ENCODE results near the gene CAMLG. TPM values are rescaled to one million over a fixed set of nuclear protein-coding genes. Genes with fewer than 3 reads are reported as not detected.

Gene CAMLG
- total and polyA plus RNA-seq, 5 donors from 2014 or later, result 32.3 to 43.7 (median 43.1) TPM

DNA sequence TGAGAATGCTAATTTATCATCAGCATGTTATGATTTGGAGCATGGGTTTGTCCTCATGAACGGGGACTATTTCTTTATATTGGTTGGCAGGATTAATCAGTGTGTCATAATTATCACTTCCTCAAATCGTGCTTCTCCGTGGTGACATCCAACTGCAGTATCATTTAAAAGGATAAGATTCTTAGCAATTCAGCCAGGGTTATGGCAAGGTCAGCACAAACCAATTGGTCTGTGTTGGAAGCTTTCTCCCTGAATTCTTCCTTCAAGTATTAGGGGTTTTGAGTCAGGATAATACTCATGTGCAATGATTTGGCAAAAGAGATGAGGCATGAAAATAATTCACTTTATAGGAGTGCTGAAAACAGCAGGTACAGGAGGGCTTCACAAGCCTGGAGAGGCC is 5.5 kb upstream of the CAMLG start:
- no peak overlapping the region for H3K4me3 ChIP-seq (ENCODE audit: low read depth, low read length)
- no peaks in the 10 kb centered on the region for H3K4me1 Mint-ChIP-seq
- H3K27ac Mint-ChIP-seq, result no peak overlapping the region
- H3K27me3 ChIP-seq (ENCODE audit: control insufficient read depth, insufficient read depth, low read length), result no peaks in the 10 kb centered on the region
- DNase-seq, result no peak
- no peak for ATAC-seq (ENCODE audit: low read depth in 2 of 2)
- no peaks in the 10 kb centered on the region for H3K9me3 Mint-ChIP-seq
- no peaks in the 10 kb centered on the region for H3K36me3 Mint-ChIP-seq
- H3K4me1 ChIP-seq (ENCODE audit: control insufficient read depth, insufficient read depth, low read length, poor library complexity, severe bottlenecking), result no peaks in the 10 kb centered on the region
- H3K27me3 Mint-ChIP-seq, result no peaks in the 10 kb centered on the region
- H3K27ac ChIP-seq (ENCODE audit: insufficient read depth, low read length, poor library complexity, severe bottlenecking), result no peak overlapping the region
- H3K4me3 Mint-ChIP-seq, result no peak overlapping the region
- no peaks in the 10 kb centered on the region for H3K9me3 ChIP-seq (ENCODE audit: control insufficient read depth in 2 of 2, low read length in 2 of 2)
- no peaks in the 10 kb centered on the region for H3K36me3 ChIP-seq (ENCODE audit: control insufficient read depth, insufficient read depth, low read length)

- no peaks in the 10 kb centered on the region for H3K36me3 ChIP-seq (ENCODE audit: control insufficient read depth, insufficient read depth, low read length)
- no peak overlapping the region for H3K27ac Mint-ChIP-seq
- H3K4me1 Mint-ChIP-seq, result peaks cover 8 to 21% (median 15%) of the 10 kb centered on the region in 4 donors
- H3K4me1 ChIP-seq (ENCODE audit: control insufficient read depth, insufficient read depth, low read length, poor library complexity, severe bottlenecking), result peaks cover 16% of the 10 kb centered on the region
- H3K9me3 ChIP-seq (ENCODE audit: control insufficient read depth in 2 of 2, low read length in 2 of 2), result no peaks in the 10 kb centered on the region
- no peaks in the 10 kb centered on the region for H3K36me3 Mint-ChIP-seq
- no peaks in the 10 kb centered on the region for H3K27me3 ChIP-seq (ENCODE audit: control insufficient read depth, insufficient read depth, low read length)
- no peaks in the 10 kb centered on the region for H3K9me3 Mint-ChIP-seq
- no peak overlapping the region for H3K27ac ChIP-seq (ENCODE audit: insufficient read depth, low read length, poor library complexity, severe bottlenecking)
- H3K27me3 Mint-ChIP-seq, result no peaks in the 10 kb centered on the region
- H3K4me3 ChIP-seq (ENCODE audit: low read depth, low read length), result no peak overlapping the region
- no peak for DNase-seq
- no peak for ATAC-seq (ENCODE audit: low read depth in 2 of 2)
- H3K4me3 Mint-ChIP-seq, result no peak overlapping the region
These were observed 3.1 kb upstream of the CAMLG start for GRCh38 chr5:134735243-134735642.

DNA sequence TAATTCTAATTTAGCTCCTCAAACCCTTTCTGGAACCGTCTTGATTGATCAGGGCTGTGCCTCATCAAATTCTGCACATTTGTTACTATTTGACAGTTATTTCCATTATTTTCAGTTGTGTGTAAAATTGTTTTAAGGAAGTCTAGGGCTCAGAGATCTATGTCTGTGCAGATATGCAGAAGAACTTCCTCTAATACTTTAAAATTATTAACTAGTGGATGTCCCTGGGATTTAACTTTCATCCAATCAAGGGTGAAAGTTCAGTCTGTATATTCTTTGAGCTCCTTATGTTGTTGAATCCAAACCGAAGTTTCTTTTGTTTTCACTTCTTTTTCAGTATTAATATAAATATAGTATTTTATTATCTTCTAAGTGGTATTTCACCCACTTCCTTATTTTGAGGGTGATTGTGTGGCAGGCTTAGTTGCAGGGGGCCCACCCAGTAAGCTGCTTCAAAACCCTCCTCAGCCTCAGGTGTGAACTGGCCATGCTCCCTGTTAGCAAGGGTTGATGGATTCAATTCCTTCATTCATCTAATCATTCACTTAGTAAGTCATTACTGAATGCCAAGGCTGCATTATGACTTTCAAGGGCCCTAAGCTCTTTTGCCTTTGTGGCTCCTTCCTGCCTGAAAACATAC is 2.1 kb upstream of the CAMLG start:
- ATAC-seq (ENCODE audit: low read depth in 2 of 2), result no peak
- Mint-ChIP-seq H3K27me3 (no peaks in the 10 kb centered on the region), H3K4me3 (peak overlapping the region in 2 of 4 donors; percentile 15 to 35)

GRCh38 chr5:134738963-134739661 is 764 bp downstream of the CAMLG start:
- Histone ChIP-seq H3K4me3 (ENCODE audit: low read depth, low read length) (peak overlapping the region; percentile 95), H3K27me3 (ENCODE audit: control insufficient read depth, insufficient read depth, low read length) (no peaks in the 10 kb centered on the region), H3K4me1 (ENCODE audit: control insufficient read depth, insufficient read depth, low read length, poor library complexity, severe bottlenecking) (peaks cover 21% of the 10 kb centered on the region), H3K36me3 (ENCODE audit: control insufficient read depth, insufficient read depth, low read length) (peaks cover 7% of the 10 kb centered on the region), H3K9me3 (ENCODE audit: control insufficient read depth in 2 of 2, low read length in 2 of 2) (no peaks in the 10 kb centered on the region), H3K27ac (ENCODE audit: insufficient read depth, low read length, poor library complexity, severe bottlenecking) (peak overlapping the region; percentile 88)
- H3K4me3 Mint-ChIP-seq, result peak overlapping the region; percentile 92 to 99 (median 96)
- H3K9me3 Mint-ChIP-seq, result no peaks in the 10 kb centered on the region
- H3K36me3 Mint-ChIP-seq, result peaks cover 2% of the 10 kb centered on the region
- peak overlapping the region; percentile 83 to 99 (median 98) for H3K27ac Mint-ChIP-seq
- H3K27me3 Mint-ChIP-seq, result no peaks in the 10 kb centered on the region
- ATAC-seq (ENCODE audit: low read depth in 2 of 2) (no peak), DNase-seq (peak in 2 of 3 donors; percentile 34 to 58)
- peaks cover 15 to 38% (median 30%) of the 10 kb centered on the region in 4 donors for H3K4me1 Mint-ChIP-seq

More for the DNA sequence above, 2.1 kb upstream of the CAMLG start:
- Histone ChIP-seq H3K4me1 (ENCODE audit: control insufficient read depth, insufficient read depth, low read length, poor library complexity, severe bottlenecking) (peaks cover 21% of the 10 kb centered on the region), H3K36me3 (ENCODE audit: control insufficient read depth, insufficient read depth, low read length) (no peaks in the 10 kb centered on the region), H3K27ac (ENCODE audit: insufficient read depth, low read length, poor library complexity, severe bottlenecking) (no peak overlapping the region), H3K27me3 (ENCODE audit: control insufficient read depth, insufficient read depth, low read length) (no peaks in the 10 kb centered on the region), H3K4me3 (ENCODE audit: low read depth, low read length) (no peak overlapping the region), H3K9me3 (ENCODE audit: control insufficient read depth in 2 of 2, low read length in 2 of 2) (no peaks in the 10 kb centered on the region)
- peak overlapping the region in 1 of 3 donors; percentile 63 for H3K27ac Mint-ChIP-seq
- no peak for DNase-seq
- H3K9me3 Mint-ChIP-seq, result no peaks in the 10 kb centered on the region
- H3K36me3 Mint-ChIP-seq, result no peaks in the 10 kb centered on the region
- H3K4me1 Mint-ChIP-seq, result peaks cover 13 to 27% (median 21%) of the 10 kb centered on the region in 4 donors

DNA sequence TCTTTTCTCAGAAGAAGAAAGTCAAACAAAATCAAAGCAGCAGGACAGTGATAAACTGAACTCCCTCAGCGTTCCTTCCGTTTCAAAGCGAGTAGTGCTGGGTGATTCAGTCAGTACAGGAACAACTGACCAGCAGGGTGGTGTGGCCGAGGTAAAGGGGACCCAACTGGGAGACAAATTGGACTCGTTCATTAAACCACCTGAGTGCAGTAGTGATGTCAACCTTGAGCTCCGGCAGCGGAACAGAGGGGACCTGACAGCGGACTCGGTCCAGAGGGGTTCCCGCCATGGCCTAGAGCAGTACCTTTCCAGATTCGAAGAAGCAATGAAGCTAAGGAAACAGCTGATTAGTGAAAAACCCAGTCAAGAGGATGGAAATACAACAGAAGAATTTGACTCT is 2.7 kb downstream of the CAMLG start:
- no peak overlapping the region for H3K27ac Mint-ChIP-seq
- H3K4me3 Mint-ChIP-seq, result peak overlapping the region in 1 of 4 donors; percentile 21
- no peak for DNase-seq
- H3K36me3 Mint-ChIP-seq, result peaks cover 2% of the 10 kb centered on the region
- Histone ChIP-seq H3K36me3 (ENCODE audit: control insufficient read depth, insufficient read depth, low read length) (peaks cover 7% of the 10 kb centered on the region), H3K4me3 (ENCODE audit: low read depth, low read length) (no peak overlapping the region), H3K27ac (ENCODE audit: insufficient read depth, low read length, poor library complexity, severe bottlenecking) (no peak overlapping the region), H3K4me1 (ENCODE audit: control insufficient read depth, insufficient read depth, low read length, poor library complexity, severe bottlenecking) (peaks cover 21% of the 10 kb centered on the region), H3K9me3 (ENCODE audit: control insufficient read depth in 2 of 2, low read length in 2 of 2) (no peaks in the 10 kb centered on the region), H3K27me3 (ENCODE audit: control insufficient read depth, insufficient read depth, low read length) (no peaks in the 10 kb centered on the region)
- H3K27me3 Mint-ChIP-seq, result no peaks in the 10 kb centered on the region
- peaks cover 15 to 38% (median 30%) of the 10 kb centered on the region in 4 donors for H3K4me1 Mint-ChIP-seq
- H3K9me3 Mint-ChIP-seq, result no peaks in the 10 kb centered on the region
- no peak for ATAC-seq (ENCODE audit: low read depth in 2 of 2)

GRCh38 chr5:134742134-134742533 is 3.8 kb downstream of the CAMLG start:
- Mint-ChIP-seq H3K9me3 (no peaks in the 10 kb centered on the region), H3K4me3 (peak overlapping the region in 1 of 4 donors; percentile 5), H3K36me3 (peaks cover 2% of the 10 kb centered on the region), H3K4me1 (peaks cover 15 to 38% (median 30%) of the 10 kb centered on the region in 4 donors), H3K27me3 (no peaks in the 10 kb centered on the region), H3K27ac (no peak overlapping the region)
- DNase-seq (no peak), ATAC-seq (ENCODE audit: low read depth in 2 of 2) (no peak)
- H3K4me1 ChIP-seq (ENCODE audit: control insufficient read depth, insufficient read depth, low read length, poor library complexity, severe bottlenecking), result peaks cover 21% of the 10 kb centered on the region
- no peak overlapping the region for H3K4me3 ChIP-seq (ENCODE audit: low read depth, low read length)
- H3K36me3 ChIP-seq (ENCODE audit: control insufficient read depth, insufficient read depth, low read length), result peaks cover 7% of the 10 kb centered on the region
- no peaks in the 10 kb centered on the region for H3K9me3 ChIP-seq (ENCODE audit: control insufficient read depth in 2 of 2, low read length in 2 of 2)
- no peaks in the 10 kb centered on the region for H3K27me3 ChIP-seq (ENCODE audit: control insufficient read depth, insufficient read depth, low read length)
- no peak overlapping the region for H3K27ac ChIP-seq (ENCODE audit: insufficient read depth, low read length, poor library complexity, severe bottlenecking)

DNA sequence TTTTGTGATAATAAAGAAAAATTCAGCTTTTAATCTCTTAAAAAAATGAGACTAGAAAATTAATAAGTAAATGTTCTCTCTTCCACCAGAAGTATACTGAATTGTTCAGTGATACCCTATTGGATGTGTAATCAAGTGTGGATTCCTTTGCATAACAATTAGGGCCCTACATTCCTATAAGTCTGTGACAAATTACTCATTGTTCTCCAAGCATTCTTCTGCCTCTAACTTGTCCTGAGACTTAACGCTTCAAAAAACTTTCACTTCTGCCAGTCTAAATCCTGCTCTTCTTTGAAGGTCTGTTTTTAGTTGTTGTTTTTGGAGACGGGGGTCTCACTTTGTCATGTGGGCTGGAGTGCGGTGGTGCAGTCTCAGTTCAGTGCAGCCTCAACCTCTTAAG is 11.1 kb downstream of the CAMLG start:
- H3K4me1 ChIP-seq (ENCODE audit: control insufficient read depth, insufficient read depth, low read length, poor library complexity, severe bottlenecking), result no peaks in the 10 kb centered on the region
- H3K9me3 ChIP-seq (ENCODE audit: control insufficient read depth in 2 of 2, low read length in 2 of 2), result no peaks in the 10 kb centered on the region
- no peaks in the 10 kb centered on the region for H3K9me3 Mint-ChIP-seq
- H3K4me3 Mint-ChIP-seq, result no peak overlapping the region
- H3K27me3 Mint-ChIP-seq, result no peaks in the 10 kb centered on the region
- peaks cover 8% of the 10 kb centered on the region for H3K36me3 Mint-ChIP-seq
- ATAC-seq (ENCODE audit: low read depth in 2 of 2) (no peak), DNase-seq (no peak)
- no peak overlapping the region for H3K4me3 ChIP-seq (ENCODE audit: low read depth, low read length)
- no peaks in the 10 kb centered on the region for H3K27me3 ChIP-seq (ENCODE audit: control insufficient read depth, insufficient read depth, low read length)
- peak overlapping the region in 1 of 3 donors; percentile 23 for H3K27ac Mint-ChIP-seq
- no peak overlapping the region for H3K27ac ChIP-seq (ENCODE audit: insufficient read depth, low read length, poor library complexity, severe bottlenecking)
- H3K36me3 ChIP-seq (ENCODE audit: control insufficient read depth, insufficient read depth, low read length), result peaks cover 10% of the 10 kb centered on the region
- no peaks in the 10 kb centered on the region for H3K4me1 Mint-ChIP-seq
